NOMO-1 treated with dmso at 0.1 percent for 144 hours (cell line): ENCODE data around the gene NEXN.

ENCODE experiments used
- DNase-seq: peaks from one replicate; lab custom pipeline; 2025; ENCODE audit not compliant: unreplicated experiment; lab: John Stamatoyannopoulos, UW

Gene NEXN

DNA sequence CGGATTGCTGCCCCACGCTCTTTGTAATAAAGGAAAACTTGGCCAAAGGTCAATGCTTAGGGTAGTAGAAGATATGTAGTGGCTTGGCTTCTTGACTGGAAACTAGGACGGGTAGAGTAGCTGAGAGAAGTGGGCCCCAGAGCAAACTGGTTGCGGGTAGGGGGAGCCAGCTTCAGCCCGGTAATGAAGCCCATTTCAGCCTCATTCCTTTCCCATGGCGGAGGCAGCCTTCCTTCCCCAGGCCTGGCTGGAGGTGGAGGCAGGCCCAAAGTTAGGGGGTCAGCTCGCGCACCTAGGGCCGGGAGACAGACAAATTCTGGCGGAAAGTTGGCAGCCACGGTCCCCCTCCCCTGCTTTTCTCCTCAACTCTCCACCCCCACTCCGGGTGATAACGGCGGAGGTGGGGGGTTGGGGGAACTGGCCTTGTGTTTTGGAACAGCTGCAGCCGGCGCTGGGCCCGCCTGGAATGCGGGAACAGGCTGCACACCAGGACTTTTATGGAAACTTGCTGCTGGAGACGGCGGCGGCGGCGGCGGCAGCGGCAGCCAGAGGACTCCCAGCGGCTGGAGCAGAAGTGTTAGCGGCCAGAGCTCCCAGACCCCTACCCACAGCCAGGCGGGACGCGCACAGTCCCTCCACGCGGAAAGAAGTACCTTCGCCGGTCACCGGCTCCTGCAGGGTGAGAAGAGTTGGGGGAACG, at the start of gene NEXN:
NEXN (plus strand) TSS at position 544 of the 700 bp plus-strand sequence. CDS start 27,483 bp downstream, outside the sequence.
- DNase-seq = no peak

DNA sequence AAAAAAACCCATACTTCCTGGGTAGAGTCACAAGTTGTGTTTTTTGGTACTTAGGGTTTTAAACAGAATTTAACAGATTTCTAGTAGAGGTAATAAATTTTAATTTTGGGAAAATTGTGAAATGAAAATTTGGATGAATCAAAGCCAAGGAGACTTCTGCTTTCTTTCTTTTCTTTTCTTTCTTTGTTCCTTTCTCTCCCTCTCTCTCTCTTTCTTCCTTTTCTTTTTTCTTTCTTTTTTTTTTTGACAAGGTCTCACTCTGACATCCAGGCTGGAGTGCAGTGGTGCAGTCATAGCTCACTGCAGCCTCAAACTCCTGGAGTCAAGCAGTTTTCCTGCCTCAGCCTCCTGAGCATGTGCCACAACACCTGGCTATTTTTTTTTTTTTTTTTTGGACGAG, 46.9 kb upstream of the NEXN start:
- DNase-seq = no peak

DNA sequence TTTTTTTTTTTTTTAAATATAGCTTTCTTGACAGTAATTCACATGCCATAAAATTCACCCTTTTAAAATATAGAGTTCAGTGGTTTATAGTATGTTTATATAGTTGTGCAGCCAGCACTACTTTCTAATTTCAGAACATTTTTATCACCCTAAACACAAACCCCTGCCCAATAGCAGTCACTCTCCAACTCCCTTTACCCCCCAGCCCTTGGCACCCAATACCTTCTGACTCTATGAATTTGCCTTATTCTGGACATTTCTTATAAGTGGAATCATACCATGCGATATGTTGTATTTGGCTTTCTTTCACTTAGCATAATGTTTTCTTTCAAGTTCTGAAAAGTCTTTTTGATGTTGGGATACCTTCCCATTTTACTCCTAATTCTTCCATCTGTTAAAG, 42.5 kb upstream of the NEXN start:
- DNase-seq = no peak

DNA sequence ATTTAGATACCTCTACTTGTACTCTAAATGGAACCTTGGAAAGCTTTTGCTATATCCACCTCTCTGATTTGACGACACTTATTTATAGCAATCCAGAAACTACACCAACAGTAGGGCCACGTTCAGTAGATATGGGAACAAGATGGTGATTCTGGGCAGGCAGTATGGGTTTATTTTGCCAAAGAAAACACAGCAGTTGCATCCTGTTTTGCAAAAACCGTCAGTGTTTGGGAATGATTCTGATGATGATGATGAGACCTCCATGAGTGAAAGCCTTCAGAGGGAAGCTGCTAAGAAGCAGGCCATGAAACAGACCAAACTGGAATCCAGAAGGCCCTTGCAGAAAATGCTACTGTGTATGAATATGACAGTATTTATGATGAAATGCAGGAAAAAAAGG, 41.5 kb upstream of the NEXN start:
- DNase-seq = no peak

DNA sequence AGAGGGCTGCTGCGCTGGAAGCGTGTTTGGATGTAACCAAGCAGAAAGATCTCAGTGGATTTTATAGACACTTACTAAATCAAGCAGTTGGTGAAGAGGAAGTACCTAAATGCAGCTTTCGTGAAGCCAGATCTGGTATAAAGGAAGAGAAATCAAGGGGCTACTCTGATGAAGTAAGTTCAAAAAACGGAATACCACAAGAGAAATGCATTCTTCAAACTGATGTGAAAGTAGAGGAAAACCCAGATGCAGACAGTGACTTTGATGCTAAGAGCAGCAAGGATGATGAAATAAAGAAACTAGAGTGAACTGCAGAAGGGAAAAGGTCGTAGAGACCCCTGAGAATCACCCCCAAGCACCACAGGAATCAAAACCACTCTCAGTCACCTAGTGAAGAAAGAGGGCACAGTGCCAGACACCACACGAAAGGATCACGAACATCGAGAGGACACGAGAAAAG, 40.8 kb upstream of the NEXN start:
- peak; percentile 17 for DNase-seq

DNA sequence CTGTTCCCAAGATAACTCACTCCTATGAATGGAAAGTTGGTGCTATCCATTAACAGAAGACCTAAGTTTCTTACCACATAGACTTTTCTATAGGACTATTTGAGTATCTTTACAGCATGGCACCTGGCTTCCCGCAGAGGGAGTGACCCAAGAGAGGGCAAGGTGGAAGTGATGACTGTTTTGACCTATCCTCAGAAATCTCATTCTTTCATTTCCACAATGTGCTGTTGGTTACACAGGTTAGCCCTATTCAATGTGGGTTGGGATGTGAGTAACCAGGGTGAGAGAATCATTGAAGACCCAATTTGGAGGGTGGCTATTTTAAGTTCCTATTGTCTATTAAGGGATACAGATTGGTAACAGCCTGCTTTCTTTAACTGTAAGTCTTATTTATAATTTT, 38.3 kb upstream of the NEXN start:
- no peak for DNase-seq

DNA sequence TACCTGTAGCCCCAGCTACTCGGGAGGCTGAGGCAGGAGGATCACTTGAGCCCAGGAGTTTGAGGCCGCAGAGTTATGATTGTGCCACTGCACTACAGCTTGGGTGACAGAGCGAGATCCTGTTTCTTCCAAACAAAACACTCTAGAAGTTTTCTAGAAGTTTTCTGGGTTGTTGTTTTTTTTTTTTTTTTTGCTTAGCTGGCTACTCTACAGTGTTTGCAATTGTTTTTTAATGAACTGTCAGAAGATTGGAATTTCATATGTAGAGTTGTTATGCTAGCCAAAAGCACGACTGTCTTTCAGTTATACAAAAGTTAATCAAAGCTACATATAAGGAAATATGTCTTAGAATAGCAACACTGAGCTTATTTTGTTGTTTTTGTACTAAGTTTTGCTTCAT, 30.9 kb upstream of the NEXN start:
- no peak for DNase-seq

DNA sequence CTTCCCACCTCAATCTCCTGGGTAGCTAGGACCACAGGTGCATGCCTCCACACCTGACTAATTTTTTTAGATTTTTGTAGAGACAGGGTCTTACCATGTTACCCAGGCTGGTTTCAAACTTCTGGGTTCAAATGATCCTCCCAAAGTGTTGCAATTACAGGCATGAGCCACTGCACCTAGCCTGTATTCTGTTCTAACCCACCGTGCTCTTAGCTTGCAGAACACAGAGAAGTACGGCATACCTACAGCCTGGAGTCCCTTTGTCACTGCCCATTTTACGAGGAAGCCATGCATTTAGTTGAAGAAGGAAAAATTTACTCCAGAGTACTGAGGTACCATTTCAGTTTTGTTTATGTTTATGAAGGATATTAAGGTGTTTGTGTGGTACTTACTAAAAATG, 29.7 kb upstream of the NEXN start:
- no peak for DNase-seq

DNA sequence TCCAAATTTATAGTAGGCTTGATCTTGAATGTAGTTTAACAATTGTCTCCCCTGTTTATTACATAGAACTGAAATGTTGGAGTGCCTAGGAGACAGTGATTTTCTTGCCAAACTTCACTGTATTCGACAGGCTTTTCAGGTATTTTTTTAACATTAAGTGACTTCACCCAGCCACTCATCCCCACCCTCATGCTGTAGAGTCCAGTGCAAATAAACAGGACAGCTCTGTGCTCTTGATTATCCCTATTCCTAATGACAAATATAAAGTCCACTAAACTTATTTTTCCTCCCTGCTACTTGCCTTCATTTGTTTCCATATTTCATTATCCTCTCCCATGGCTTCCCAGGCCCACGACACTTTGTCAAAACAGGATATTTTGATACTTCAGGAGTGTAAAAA, 29.2 kb upstream of the NEXN start:
- DNase-seq = no peak

DNA sequence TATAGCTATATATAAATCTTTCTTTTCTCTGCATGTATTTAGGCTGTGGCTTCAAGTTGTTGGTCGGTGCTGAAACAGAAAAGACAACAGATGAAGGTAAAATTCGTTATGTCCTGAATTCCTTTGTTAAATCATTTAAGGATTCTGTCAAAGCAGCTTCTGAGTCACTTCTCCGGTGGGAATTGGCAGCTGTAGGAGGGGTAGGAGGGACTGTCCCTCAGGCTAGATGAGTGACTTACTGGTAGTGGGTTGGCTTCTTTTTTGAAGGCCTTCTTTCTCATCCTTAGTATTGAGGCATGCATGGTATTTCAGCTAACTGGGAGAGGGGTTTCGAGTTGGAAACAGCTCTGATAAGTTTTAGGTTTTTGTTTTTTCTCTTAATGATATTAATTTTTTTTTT, 22.1 kb upstream of the NEXN start:
- no peak for DNase-seq

DNA sequence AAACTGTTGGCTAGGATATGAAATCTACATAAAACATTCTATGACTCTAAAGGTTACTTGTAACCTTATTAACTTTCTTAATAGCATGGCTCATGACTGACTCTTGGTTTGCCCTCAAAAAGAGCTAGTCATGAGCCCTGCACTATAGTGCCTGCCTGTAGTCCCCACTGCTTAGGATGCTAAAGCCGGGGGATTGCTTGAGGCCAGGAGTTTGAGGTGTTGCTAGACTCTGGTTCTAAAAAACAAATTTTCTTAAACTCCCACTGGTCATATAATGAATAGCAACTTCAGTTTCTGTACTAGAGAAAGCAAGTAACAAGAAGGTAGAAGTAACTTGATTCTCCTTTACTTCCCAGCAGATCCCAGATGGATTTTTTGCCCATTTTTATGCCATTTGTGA, 15.8 kb upstream of the NEXN start:
- DNase-seq = no peak

DNA sequence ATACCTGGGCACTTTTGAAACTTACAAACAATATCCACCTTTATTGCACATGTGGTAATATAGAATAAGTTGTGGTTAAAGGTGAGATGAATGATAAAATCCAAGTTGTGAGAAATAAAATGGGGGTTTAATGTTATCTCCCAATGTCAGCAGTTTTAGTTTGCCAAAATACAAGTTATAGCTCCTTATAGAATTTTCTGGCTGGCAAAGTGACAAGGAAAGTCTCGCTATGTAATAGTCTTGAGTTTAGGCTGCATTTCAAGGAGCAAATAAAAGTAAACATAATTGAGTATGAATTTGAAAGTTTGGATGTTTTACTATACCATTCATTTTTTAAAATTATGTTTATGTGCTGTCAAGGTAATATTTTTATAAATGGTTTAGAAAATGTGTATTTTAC, 15.0 kb upstream of the NEXN start:
- no peak for DNase-seq

DNA sequence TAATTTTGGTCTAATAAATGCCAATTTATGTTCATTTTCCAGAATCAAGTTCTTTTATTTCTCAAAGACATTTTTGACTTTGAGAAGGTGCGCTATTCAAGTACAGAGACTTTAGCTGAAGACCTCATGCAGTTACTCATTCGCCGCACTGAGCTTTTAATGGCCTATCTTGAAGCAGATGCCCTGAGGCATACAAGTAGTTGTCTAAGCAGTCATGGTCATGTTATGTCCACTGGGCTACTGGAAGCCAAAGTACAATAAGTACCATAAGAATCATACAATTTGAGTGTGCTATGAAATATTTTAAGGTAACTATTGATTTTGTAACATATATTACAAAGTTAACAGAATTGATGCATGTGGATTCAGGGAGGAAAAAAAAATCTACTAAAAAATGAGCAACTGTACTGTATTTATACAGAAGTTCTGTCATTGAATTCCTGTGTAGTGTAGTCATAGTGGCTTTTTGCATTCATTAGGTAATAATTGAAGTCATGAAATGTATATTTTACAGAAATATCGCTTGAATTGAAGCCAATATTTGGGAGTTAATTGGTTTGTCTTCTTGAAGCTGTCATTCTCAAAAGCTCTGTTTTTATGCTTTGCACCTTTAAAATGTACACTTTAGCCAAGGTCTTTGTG, 13.5 kb upstream of the NEXN start:
- DNase-seq = no peak

DNA sequence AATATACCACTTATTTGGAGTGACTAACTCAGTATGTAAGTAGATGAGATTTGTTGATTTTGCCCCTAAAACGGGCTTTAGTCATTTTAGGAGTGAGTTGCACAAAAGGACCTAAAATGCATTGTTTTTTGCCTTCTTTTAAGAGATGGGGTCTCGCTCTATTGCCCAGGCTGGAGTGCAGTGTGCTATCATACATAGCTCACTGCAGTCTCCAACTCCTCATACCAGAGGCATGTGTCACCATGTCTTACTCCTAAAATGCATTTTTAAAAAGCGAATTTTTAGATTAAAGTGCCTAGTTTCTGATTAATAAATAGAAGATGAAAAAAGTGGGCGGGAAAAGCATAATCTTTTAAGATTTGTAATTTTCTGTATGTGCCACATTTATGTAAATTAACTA, 11.5 kb upstream of the NEXN start:
- DNase-seq = no peak

DNA sequence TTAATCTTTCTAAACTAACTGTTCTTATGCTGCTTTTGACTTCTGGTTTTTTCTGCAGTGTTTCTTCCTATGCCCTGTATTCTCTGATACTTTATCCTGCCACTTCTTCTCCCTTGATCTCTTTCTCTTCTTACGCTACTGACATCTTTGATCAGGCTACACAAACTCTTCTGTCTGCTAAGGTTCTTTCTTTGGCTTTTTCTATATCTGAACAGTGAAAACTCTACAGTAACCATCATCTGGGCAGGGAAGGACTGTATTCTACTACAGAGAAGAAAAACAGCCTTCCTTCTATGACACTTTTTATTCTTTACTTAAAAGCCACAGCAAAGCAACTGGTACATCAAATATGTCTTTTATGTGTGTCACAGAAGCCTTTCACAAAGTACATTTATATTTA, 7.4 kb upstream of the NEXN start:
- no peak for DNase-seq

DNA sequence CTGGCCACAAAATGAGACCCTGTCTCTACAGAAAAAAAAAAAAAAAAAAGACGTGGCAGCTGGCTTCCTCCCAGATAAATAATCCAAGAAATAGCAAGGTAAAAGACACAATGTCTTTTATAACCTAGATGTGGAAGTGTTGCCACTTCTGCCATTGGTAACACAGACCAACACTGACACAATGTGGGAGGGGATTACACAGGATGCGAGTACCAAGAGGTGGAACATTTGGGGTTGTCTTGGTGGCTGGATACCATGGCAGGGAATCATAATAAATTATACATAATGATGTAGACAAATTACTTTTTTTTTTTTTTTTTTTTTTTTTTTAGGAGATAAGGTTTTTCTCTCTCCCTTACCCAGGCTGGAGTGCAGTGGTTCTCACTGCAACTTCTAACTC, 6.0 kb upstream of the NEXN start:
- DNase-seq = no peak

DNA sequence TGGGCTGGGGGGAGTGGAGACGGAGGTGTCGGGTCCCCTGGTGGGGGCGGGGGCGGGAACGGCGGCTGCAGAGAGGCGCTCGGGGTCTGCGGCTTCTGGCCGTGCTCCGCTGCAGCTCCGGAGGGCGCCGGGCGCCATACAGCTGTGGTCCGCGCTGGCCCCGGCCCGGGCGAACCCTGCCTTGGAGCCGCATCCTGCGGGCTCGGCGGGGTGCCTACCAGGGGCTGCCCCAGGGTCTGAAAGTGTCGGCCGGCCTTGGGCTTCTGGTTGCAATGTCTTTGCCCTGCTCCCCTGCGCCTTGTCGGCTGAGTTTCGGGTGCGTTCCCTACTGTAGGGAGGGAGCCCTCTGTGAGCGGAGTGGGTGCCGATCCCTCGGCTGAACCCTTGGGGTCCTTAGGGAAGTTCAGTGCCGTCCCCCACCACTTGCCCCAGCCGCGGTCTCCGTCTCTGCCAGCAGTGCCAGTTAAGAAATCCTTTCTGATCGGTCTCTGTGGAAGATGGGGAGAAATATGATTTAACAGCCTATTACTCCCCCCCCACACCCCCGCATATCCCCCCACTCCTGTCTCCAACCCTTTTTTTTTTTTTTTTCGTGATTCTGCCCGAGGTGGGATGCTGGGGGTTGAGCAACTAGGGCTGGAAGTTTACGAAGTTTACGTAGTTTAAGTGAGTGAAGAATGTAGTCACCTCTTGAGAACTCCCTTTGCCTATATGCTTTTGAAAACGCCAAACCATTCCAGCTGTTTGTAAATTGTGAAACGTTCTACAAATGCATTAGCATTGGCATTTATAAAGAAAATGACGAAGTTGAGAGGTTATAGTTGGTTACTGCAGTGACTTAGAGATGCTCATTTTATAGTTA, 588 bp downstream of the NEXN start:
- DNase-seq = no peak

DNA sequence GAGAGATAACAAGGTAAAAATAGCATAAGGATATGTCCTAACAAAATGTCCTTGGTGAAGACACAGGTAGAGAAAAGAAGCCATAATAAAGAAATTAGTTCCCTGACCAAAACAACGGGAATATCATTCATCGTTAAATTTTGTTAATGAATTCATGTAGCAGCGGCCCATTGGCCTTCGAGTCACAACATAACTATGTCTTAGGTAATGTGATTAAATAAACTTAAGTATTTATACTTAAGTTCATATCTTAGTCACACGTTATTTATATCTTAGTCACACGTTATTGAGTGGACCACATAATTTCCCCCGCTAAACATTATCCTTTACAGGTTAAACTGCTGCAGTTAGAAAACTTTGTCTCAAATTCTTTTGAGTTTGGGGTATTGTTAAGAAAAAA, 1.2 kb downstream of the NEXN start:
- no peak for DNase-seq

DNA sequence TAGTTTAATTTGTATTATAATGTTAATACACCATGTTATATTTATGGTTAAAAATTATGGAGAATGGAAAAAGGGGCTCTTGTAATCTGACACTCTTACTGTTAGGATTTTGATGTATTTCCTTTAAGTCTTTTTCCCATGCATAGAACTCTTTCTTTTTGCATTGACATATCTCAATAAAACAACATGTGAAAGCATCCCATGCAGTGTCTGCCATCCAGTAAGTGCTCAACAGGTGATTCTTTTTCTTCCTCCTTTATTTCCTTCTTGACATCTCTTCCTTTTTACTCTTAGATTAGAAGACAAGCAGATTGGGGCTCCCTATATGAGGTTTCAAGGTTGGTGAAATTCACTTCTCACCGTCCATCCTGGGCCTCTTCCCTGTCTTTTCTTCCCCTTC, 2.8 kb downstream of the NEXN start:
- no peak for DNase-seq

DNA sequence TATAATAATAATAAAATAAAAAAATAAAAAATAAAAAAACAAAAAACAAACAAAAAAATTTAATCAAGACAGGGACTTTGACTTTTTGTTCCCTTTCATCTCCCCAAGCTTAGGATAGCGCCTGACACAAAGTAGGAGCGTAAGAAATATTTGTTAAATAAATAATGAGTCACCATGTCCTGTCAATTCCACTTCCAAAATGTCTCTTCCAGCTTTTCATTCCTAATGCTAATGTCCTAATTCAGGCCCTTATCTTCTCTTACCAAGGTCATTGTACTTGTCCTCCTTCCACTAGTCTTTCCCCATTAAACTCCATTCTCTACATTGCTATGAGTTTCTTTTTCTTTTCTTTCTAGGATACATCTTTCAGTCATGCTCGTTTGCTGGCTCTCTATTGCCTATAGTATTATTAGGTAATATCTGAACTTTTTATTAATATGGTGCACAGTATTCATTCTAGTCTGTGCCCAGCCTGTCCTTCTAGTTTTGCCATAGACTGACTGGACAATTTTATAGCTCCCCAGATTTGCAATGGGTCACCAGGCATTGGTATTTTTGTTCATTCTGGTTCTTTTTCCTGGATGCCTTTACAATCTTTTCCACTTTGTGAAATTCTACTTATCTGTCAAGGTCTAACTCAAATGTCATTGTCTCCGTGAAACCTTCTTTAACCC, 11.4 kb downstream of the NEXN start:
- no peak for DNase-seq

DNA sequence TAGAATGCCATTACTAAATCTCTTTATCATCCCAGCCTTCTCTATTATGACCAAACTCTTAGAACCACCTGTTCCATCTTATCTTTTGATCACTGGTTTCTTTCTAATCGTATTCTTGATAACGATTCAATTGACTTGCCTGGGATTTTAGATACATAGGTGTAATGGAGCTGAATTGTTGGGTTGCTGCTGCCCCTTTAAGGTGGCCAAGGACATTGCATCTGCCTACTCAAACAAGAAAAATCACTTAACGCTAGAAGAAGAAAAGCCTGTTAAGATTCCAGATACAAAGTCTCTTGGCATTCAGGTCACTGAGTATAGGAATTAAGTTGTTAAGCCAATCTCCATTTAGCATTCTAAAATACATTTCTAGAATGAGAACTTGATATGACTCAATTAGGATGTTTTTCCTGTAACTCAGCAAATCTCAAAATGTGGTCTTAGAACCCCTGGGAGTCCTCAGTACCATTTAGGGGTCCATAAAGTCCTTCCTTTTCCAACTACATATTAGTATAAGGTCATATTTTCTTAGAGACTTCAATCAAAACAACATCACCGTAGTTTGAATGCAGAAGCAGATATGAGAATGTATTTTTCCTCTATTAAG, 12.4 kb downstream of the NEXN start:
- no peak for DNase-seq
